ENCODE measurements around the gene NFYA. TPM values are rescaled to one million over a fixed set of nuclear protein-coding genes. Genes with fewer than 3 reads are reported as not detected.

The NFYA gene
- total and polyA plus RNA-seq, 2 of the 13 experiments (the other 11 are each of a cell fraction or from before 2014, with no cell fraction given): 16.0 to 22.9 TPM

GRCh38 chr6:41040101-41040939 is 32.5 kb upstream of the NFYA start (continued):
- no peak for TF ChIP-seq ZBTB44 (CRISPR knock-in tag; IDR thresholded peaks at IDR 0.05)
- TF ChIP-seq GTF2F1 (IDR thresholded peaks at IDR 0.05; ENCODE audit: low read length): no peak
- TF ChIP-seq KAT8 (CRISPR knock-in tag; IDR thresholded peaks at IDR 0.05): peak; percentile 75
- TF ChIP-seq PCBP1 (IDR thresholded peaks at IDR 0.05; ENCODE audit: borderline replicate concordance, low read depth, low read length): no peak
- TF ChIP-seq TCF7 (IDR thresholded peaks at IDR 0.05; ENCODE audit: low read depth): peak; percentile 55
- peak; percentile 58; the same call in 1 of the 2 replicates for TF ChIP-seq CREM (IDR thresholded peaks at IDR 0.05)
- TF ChIP-seq CREM (CRISPR knock-in tag; IDR thresholded peaks at IDR 0.05): no peak
- no peak for TF ChIP-seq ZNF446 (CRISPR knock-in tag; IDR thresholded peaks at IDR 0.05)
- peak; percentile 80 for TF ChIP-seq ZNF883 (CRISPR knock-in tag; IDR thresholded peaks at IDR 0.05; ENCODE audit: not compliant biosample characterization)
- no peak for TF ChIP-seq AFF4 (CRISPR knock-in tag; IDR thresholded peaks at IDR 0.05)
- TF ChIP-seq ZNF282 (IDR thresholded peaks at IDR 0.05; ENCODE audit: partially characterized antibody): no peak
- TF ChIP-seq ZNF264 (CRISPR knock-in tag; IDR thresholded peaks at IDR 0.05): no peak
- no peak for TF ChIP-seq E2F5 (CRISPR knock-in tag; conservative IDR thresholded peaks at IDR 0.05)
- peak; percentile 80; the same call in 1 of the 2 replicates for TF ChIP-seq ZNF274 (CRISPR knock-in tag; IDR thresholded peaks at IDR 0.05)
- no peak for TF ChIP-seq MLLT10 (CRISPR knock-in tag; IDR thresholded peaks at IDR 0.05)
- TF ChIP-seq PCBP2 (optimal IDR thresholded peaks at IDR 0.05; ENCODE audit: low read depth, low read length, poor library complexity, severe bottlenecking): no peak
- TF ChIP-seq ZNF20 (CRISPR knock-in tag; IDR thresholded peaks at IDR 0.05): no peak
- TF ChIP-seq TERF1 (CRISPR knock-in tag; IDR thresholded peaks at IDR 0.05): no peak
- no peak for TF ChIP-seq GABPA (IDR thresholded peaks at IDR 0.05; ENCODE audit: low read depth, low read length)
- peak; percentile 46; the same call in 1 of the 2 replicates for TF ChIP-seq GABPA (CRISPR knock-in tag; IDR thresholded peaks at IDR 0.05; ENCODE audit: low read depth)
- no peak; the same call in 1 of the 2 replicates for TF ChIP-seq ZNF543 (CRISPR knock-in tag; IDR thresholded peaks at IDR 0.05)
- TF ChIP-seq CENPBD1 (CRISPR knock-in tag; IDR thresholded peaks at IDR 0.05; ENCODE audit: borderline replicate concordance, low read depth): no peak
